K562 (cell line): ENCODE measurements around the gene METTL25. TPM values are rescaled to one million over a fixed set of nuclear protein-coding genes. Genes with fewer than 3 reads are reported as not detected.

Experiments
- ZFP36 ChIP-seq: fragments of 150-350 bp; IDR thresholded peaks from 2 replicates; pipeline ENCODE4 v1.6.1; 2018; ENCODE audit warnings: low read length, low read depth; ENCODE audit not compliant: partially characterized antibody
- polyA plus RNA-seq, 8 experiments: library from polyadenylated mRNA; depleted of rRNA in 4 of 8; stranded (reverse) in 5 of 8; unstranded in 3 of 8; fragments of >200 nt; fragmentation: Nextera tagmentation in 2 of 8; fragmentation: Illumina TruSeq in 1 of 8; extraction: Ambion mirVana in 2 of 8; extraction: Trizol in 1 of 8; gene quantifications; 2 replicates each; pipeline versions ENCODE4 v1.2.1 to v1.2.3, GENCODE V29; 2011 to 2014; ENCODE audit warnings: inconsistent platforms in 1 of 8, missing spikeins in 1 of 8
- total RNA-seq, 7 experiments: library from RNA; depleted of rRNA in 6 of 7; stranded (reverse); fragments of >200 nt in 6 of 7; fragmentation: Illumina TruSeq in 2 of 7; extraction: Trizol in 2 of 7; gene quantifications; 2 replicates each; pipeline versions ENCODE4 v1.2.1 to v1.2.3, GENCODE V29; 2011 to 2021; ENCODE audit warnings: low replicate concordance in 1 of 7
- TF ChIP-seq, protein P1 (sequence below), 3 experiments: IDR thresholded peaks in 2 of 3; conservative IDR thresholded peaks in 1 of 3; 2 replicates each; pipeline ENCODE4 v1.5.1; 2011 to 2012; ENCODE audit warnings: low read length in 3 of 3, mild to moderate bottlenecking in 3 of 3, control low read depth in 2 of 3, improper control_type of control experiment in 1 of 3, inconsistent platforms in 1 of 3, low read depth in 1 of 3, mixed read lengths in 1 of 3, moderate library complexity in 1 of 3; ENCODE audit not compliant: insufficient read depth in 2 of 3
- TF ChIP-seq, protein P2 (sequence below), 2 experiments: fragments of 450-650 bp in 1 of 2; sonication (generic) in 1 of 2; formaldehyde crosslinking in 1 of 2; IDR thresholded peaks; 2 replicates each; pipeline versions ENCODE4 v1.7.1 to v1.9.0; 2016 to 2022; ENCODE audit warnings: inconsistent platforms in 1 of 2, mild to moderate bottlenecking in 1 of 2, missing genetic modification reagents in 1 of 2
- TF ChIP-seq, protein P3 (sequence below): sonication (generic); formaldehyde crosslinking; IDR thresholded peaks from 2 replicates; pipeline ENCODE4 v1.8.1; 2023; ENCODE audit warnings: mild to moderate bottlenecking, missing genetic modification reagents

METTL25 gene
- total and polyA plus RNA-seq, 9 of the 15 experiments (the other 6 are each of a cell fraction or from before 2014, with no cell fraction given), result 0.50 to 2.4 (median 1.9) TPM

DNA sequence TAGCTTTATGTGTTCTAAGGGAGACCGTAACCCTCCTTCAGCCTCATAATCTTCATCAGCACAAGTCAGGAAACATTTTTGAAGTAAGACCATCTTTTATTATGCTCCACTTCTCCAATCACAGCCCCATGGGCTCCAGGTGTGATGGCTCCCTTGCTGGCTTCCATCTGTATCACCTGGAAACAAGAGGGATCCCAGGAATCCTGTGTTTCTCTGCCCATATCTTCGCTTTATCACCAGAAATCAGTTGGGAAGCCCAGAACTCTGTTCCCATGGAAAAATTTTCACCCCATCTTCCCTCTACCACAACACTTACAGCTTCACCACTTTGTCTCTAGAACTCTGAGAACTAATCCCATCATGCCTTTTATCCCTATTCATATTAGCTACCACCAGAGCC is 68.3 kb downstream of the METTL25 start (continued):
- TF ChIP-seq, protein P1, sequence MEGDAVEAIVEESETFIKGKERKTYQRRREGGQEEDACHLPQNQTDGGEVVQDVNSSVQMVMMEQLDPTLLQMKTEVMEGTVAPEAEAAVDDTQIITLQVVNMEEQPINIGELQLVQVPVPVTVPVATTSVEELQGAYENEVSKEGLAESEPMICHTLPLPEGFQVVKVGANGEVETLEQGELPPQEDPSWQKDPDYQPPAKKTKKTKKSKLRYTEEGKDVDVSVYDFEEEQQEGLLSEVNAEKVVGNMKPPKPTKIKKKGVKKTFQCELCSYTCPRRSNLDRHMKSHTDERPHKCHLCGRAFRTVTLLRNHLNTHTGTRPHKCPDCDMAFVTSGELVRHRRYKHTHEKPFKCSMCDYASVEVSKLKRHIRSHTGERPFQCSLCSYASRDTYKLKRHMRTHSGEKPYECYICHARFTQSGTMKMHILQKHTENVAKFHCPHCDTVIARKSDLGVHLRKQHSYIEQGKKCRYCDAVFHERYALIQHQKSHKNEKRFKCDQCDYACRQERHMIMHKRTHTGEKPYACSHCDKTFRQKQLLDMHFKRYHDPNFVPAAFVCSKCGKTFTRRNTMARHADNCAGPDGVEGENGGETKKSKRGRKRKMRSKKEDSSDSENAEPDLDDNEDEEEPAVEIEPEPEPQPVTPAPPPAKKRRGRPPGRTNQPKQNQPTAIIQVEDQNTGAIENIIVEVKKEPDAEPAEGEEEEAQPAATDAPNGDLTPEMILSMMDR (IDR thresholded peaks at IDR 0.05 in 2 of 3, conservative IDR thresholded peaks at IDR 0.05 in 1 of 3; ENCODE audit: insufficient read depth in 2 of 3, low read depth in 1 of 3, low read length in 3 of 3), result no peak
- TF ChIP-seq, protein P2, sequence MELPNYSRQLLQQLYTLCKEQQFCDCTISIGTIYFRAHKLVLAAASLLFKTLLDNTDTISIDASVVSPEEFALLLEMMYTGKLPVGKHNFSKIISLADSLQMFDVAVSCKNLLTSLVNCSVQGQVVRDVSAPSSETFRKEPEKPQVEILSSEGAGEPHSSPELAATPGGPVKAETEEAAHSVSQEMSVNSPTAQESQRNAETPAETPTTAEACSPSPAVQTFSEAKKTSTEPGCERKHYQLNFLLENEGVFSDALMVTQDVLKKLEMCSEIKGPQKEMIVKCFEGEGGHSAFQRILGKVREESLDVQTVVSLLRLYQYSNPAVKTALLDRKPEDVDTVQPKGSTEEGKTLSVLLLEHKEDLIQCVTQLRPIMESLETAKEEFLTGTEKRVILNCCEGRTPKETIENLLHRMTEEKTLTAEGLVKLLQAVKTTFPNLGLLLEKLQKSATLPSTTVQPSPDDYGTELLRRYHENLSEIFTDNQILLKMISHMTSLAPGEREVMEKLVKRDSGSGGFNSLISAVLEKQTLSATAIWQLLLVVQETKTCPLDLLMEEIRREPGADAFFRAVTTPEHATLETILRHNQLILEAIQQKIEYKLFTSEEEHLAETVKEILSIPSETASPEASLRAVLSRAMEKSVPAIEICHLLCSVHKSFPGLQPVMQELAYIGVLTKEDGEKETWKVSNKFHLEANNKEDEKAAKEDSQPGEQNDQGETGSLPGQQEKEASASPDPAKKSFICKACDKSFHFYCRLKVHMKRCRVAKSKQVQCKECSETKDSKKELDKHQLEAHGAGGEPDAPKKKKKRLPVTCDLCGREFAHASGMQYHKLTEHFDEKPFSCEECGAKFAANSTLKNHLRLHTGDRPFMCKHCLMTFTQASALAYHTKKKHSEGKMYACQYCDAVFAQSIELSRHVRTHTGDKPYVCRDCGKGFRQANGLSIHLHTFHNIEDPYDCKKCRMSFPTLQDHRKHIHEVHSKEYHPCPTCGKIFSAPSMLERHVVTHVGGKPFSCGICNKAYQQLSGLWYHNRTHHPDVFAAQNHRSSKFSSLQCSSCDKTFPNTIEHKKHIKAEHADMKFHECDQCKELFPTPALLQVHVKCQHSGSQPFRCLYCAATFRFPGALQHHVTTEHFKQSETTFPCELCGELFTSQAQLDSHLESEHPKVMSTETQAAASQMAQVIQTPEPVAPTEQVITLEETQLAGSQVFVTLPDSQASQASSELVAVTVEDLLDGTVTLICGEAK (IDR thresholded peaks at IDR 0.05), result no peak
- TF ChIP-seq, protein P2 (CRISPR knock-in tag; IDR thresholded peaks at IDR 0.05), result no peak
- TF ChIP-seq, protein P3, sequence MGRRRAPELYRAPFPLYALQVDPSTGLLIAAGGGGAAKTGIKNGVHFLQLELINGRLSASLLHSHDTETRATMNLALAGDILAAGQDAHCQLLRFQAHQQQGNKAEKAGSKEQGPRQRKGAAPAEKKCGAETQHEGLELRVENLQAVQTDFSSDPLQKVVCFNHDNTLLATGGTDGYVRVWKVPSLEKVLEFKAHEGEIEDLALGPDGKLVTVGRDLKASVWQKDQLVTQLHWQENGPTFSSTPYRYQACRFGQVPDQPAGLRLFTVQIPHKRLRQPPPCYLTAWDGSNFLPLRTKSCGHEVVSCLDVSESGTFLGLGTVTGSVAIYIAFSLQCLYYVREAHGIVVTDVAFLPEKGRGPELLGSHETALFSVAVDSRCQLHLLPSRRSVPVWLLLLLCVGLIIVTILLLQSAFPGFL (CRISPR knock-in tag), result no peak
- TF ChIP-seq ZFP36, result no peak
